Mesendoderm (in vitro differentiated cells): ENCODE results near the gene ARHGAP27.
A peak's percentile ranks its signal among the peaks of the same experiment; 100 is the strongest.
"Not testable (repeated sequence)": the region's sequence is repeated elsewhere in the genome, so short reads cannot be mapped to it uniquely, and the experiment has no call there.

Experiments used
- DNase-seq: peaks from one replicate; pipeline ENCODE4 v3.0.0; 2013
- H2AK5ac ChIP-seq: 2 replicates; pipeline ENCODE4 v1.6.1; 2013; ENCODE audit warnings: low read length, inconsistent platforms
- H2BK120ac ChIP-seq: 2 replicates; pipeline ENCODE4 v1.6.1; 2013; ENCODE audit warnings: low read depth, mild to moderate bottlenecking, low read length, moderate library complexity, mixed read lengths
- H2BK15ac ChIP-seq: replicated peaks from 2 replicates; pipeline ENCODE4 v1.6.1; 2013; ENCODE audit warnings: low read depth, mild to moderate bottlenecking, moderate library complexity
- H2BK5ac ChIP-seq: 2 replicates; pipeline ENCODE4 v1.6.1; 2013; ENCODE audit warnings: low read length, inconsistent platforms
- H3K18ac ChIP-seq: 2 replicates; pipeline ENCODE4 v1.6.1; 2013; ENCODE audit warnings: mild to moderate bottlenecking, low read length, mixed read lengths
- H3K23ac ChIP-seq: one replicate; pipeline ENCODE4 v1.6.1; 2013; ENCODE audit warnings: low read length
- H3K27ac ChIP-seq: 2 replicates; pipeline ENCODE4 v1.5.1; 2013; ENCODE audit warnings: low read depth, mild to moderate bottlenecking, inconsistent platforms, low read length, moderate library complexity
- H3K27me3 ChIP-seq: 2 replicates; pipeline ENCODE4 v1.6.1; 2013; ENCODE audit warnings: low read length, control low read depth, mild to moderate bottlenecking, inconsistent platforms; ENCODE audit not compliant: insufficient read depth, poor library complexity
- H3K36me3 ChIP-seq: 2 replicates; pipeline ENCODE4 v1.6.1; 2013; ENCODE audit warnings: low read length, inconsistent platforms; ENCODE audit not compliant: control insufficient read depth, insufficient read depth
- H3K4ac ChIP-seq: one replicate; pipeline ENCODE4 v1.6.1; 2013; ENCODE audit warnings: low read depth, mild to moderate bottlenecking, low read length, moderate library complexity
- H3K4me1 ChIP-seq: 2 replicates; pipeline ENCODE4 v1.6.1; 2013; ENCODE audit warnings: low read depth, low read length, inconsistent platforms; ENCODE audit not compliant: control insufficient read depth
- H3K4me2 ChIP-seq: 2 replicates; pipeline ENCODE4 v1.6.1; 2013; ENCODE audit warnings: low read length
- H3K4me3 ChIP-seq: 2 replicates; pipeline ENCODE4 v1.5.1; 2013; ENCODE audit warnings: mild to moderate bottlenecking, low read length
- H3K56ac ChIP-seq: one replicate; pipeline ENCODE4 v1.6.1; 2013; ENCODE audit warnings: low read length
- H3K79me1 ChIP-seq: 2 replicates; pipeline ENCODE4 v1.6.1; 2013; ENCODE audit warnings: low read length, inconsistent platforms
- H3K79me2 ChIP-seq: 2 replicates; pipeline ENCODE4 v1.6.1; 2013; ENCODE audit warnings: mild to moderate bottlenecking, low read length; ENCODE audit not compliant: control insufficient read depth, insufficient read depth
- H3K9ac ChIP-seq: 2 replicates; pipeline ENCODE4 v1.6.1; 2013; ENCODE audit warnings: low read length, inconsistent platforms
- H4K5ac ChIP-seq: one replicate; pipeline ENCODE4 v1.6.1; 2013; ENCODE audit warnings: low read length
- H4K8ac ChIP-seq: one replicate; pipeline ENCODE4 v1.6.1; 2013; ENCODE audit warnings: low read depth, mild to moderate bottlenecking, control low read depth, low read length, moderate library complexity
- WGBS: extraction: QIAGEN DNeasy Blood & Tissue Kit; methylation state at CpG from one replicate; pipeline ENCODE4 v1.1.7; 2013; ENCODE audit warnings: low lambda C conversion rate, missing lambda C conversion rate; ENCODE audit not compliant: insufficient coverage; ENCODE audit errors: extremely low coverage; 5-methylcytosine and 5-hydroxymethylcytosine counted together

ARHGAP27 gene

DNA sequence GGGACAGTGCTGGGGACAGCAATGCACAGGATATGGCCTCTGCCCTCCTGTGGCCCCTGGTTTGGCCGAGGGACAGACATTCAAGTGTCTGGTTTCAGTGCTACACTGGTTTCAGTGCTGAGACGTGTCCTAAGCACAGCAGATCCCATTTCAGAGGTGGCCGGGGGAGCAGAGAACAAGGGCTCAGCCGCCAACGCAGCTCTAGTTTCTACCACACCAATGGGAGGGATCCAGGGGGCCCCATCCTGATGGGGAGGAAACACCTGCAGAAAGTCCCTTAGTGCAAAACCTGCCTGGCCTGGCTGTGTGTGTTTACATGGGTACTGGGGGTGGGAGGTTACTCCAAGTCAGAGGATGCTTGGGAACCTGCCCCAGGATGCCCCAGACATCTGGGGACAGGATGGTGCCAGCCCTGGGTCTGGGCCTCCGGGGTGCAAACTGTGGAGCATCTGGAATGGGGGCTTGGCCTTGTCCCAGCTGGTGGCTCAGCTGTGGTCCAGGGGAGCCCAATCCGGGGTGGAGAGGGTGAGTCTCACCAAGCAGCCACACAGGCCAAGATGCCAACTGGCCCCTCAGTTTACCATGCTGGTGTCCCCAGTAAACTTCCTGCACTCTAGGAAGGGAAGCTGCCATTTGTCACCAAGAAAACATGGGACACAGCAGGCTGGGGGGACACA is 8.3 kb upstream of the ARHGAP27 start:
- H3K18ac ChIP-seq, H3K4me3 ChIP-seq, H3K79me2 ChIP-seq, H3K4me1 ChIP-seq, H3K4ac ChIP-seq, H3K27ac ChIP-seq, H2BK120ac ChIP-seq, H3K23ac ChIP-seq, H3K36me3 ChIP-seq, H4K8ac ChIP-seq, H2AK5ac ChIP-seq, H3K27me3 ChIP-seq, H2BK5ac ChIP-seq, H3K4me2 ChIP-seq, H4K5ac ChIP-seq, H3K9ac ChIP-seq, DNase-seq, H3K56ac ChIP-seq, H3K79me1 ChIP-seq, H2BK15ac ChIP-seq: not testable (repeated sequence)
- whole genome bisulfite sequencing: no CpG with 5 or more reads among the region's 7 CpGs

DNA sequence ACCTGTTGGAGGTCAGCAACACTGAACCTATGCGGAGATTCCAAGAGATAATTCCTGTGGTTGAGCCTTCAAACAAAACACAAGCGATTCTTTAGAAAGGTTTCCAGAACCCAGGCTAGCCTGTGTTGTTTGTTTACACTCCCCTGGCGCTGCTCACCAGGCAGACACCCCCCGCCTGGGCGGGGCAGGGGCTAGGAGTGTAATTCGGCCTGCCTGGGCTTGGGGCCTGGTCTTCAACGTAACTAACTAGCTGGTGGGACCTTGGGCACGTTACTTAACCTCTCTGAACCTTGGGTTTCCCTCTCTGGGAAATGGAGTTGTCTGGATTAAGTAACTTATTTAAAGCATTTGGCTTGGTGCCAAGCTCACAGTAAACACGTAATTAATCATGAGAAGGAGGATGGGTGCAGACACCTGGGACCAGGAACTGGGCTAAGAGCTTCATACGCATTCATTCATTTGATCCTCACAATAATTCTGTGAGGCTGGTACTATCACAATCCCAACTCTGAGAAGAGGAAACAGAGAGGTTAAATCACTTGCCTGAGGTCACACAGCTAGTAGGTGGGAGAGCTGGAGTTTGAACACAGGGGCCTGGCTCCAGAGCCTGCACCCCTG is 7.6 kb upstream of the ARHGAP27 start:
- DNase-seq: peak; percentile 77
- Histone ChIP-seq H3K27ac (no peak overlapping the region), H4K8ac (no peak overlapping the region)

DNA sequence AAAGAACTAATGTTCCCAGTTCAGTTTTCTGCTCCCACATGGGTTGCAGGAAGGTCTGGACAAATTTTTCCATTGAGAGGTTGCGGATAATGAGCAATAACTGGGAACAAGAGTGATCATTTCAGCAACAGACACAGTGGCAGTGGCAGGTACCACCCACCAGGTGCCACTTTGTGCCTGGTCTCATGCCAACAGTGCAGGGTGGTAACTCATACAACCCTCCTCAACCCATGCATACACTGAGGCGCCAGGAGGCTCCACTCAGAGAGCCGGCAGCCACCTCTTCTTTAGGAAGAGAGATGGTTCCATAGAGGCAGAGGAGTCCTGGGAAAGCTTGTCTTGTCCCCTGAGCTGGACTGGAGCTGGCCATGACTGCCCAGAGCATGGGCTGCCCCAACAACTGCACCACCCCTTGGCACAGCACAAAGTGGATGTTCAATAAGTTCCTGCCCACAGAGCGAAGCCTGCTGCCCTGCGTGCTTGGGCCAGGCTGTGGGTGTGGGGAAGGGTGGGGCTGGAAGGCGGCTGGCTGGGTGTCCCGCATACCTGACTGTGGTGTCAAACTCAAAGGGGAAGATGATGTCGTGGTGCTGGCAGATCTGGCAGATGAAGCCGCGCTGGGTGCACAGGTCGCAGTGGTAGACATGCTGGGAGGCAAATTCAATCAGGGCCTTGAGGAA is 6.4 kb upstream of the ARHGAP27 start:
- Histone ChIP-seq H3K56ac (no peak overlapping the region), H3K4me3 (no peak overlapping the region), H3K4ac (no peak overlapping the region), H2BK5ac (no peak overlapping the region), H3K23ac (no peak overlapping the region), H2BK15ac (no peak overlapping the region), H2BK120ac (no peak overlapping the region), H4K8ac (no peak overlapping the region), H2AK5ac (no peak overlapping the region), H3K4me1 (no peaks in the 10 kb centered on the region), H4K5ac (no peak overlapping the region), H3K36me3 (no peaks in the 10 kb centered on the region), H3K79me2 (no peaks in the 10 kb centered on the region), H3K9ac (no peak overlapping the region), H3K18ac (no peak overlapping the region), H3K27ac (no peak overlapping the region), H3K27me3 (no peaks in the 10 kb centered on the region), H3K4me2 (no peak overlapping the region), H3K79me1 (no peaks in the 10 kb centered on the region)
- DNase-seq: no peak
- no CpG with 5 or more reads among the region's 11 CpGs for WGBS

More for the DNA sequence above, 7.6 kb upstream of the ARHGAP27 start:
- Histone ChIP-seq H3K4me3 (no peak overlapping the region), H2BK15ac (no peak overlapping the region), H3K9ac (no peak overlapping the region), H3K4ac (no peak overlapping the region), H2AK5ac (no peak overlapping the region), H2BK120ac (no peak overlapping the region), H2BK5ac (no peak overlapping the region), H3K4me2 (no peak overlapping the region), H3K56ac (no peak overlapping the region), H3K18ac (no peak overlapping the region), H3K4me1 (no peaks in the 10 kb centered on the region), H3K27me3 (no peaks in the 10 kb centered on the region), H4K5ac (no peak overlapping the region), H3K36me3 (no peaks in the 10 kb centered on the region), H3K23ac (no peak overlapping the region), H3K79me2 (no peaks in the 10 kb centered on the region), H3K79me1 (no peaks in the 10 kb centered on the region)
- WGBS: no CpG with 5 or more reads among the region's 10 CpGs

DNA sequence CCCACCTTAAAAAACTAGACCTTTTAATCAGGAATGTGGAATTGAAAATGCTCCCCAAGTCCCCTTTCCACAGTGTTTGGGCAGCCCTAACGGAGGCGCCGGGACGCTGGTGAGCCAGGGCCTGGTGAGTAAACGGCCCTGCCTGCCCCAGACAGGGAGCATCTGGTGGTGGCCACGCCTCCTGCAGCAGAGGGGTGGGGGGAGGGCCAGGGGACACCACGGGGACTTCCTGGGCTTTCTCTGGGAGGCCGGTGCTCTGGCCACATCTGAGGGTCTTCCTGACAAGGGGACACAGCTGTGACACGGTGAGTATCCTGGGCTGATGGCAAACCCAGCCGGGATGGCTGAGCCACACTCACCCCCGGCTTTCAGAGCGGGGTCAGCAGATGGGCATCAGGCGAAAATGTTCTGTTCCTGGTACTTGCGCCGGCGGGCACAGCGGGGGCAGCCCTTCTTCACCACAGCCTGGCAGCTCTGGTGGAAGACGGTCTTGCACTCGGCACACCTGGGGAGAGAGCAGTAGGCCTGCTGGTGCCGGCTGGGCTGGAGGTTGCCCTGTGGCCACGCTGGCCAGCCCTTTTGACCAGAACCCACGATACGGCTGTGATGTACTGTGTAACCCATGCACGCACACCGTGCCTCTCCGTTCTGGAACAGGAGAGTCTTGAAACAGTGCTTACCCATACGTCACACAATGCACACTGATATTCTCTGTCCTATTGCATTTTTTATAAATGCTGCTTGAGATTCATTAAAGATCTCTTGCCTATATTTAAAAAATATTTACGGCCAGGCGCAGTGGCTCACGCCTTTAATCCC is 5.0 kb upstream of the ARHGAP27 start:
- no peak for DNase-seq
- Histone ChIP-seq H2BK5ac (no peak overlapping the region), H3K4me3 (no peak overlapping the region), H3K4ac (no peak overlapping the region), H3K79me2 (no peaks in the 10 kb centered on the region), H2BK15ac (no peak overlapping the region), H3K9ac (no peak overlapping the region), H2BK120ac (no peak overlapping the region), H3K36me3 (no peaks in the 10 kb centered on the region), H3K18ac (no peak overlapping the region), H3K79me1 (no peaks in the 10 kb centered on the region), H3K4me1 (no peaks in the 10 kb centered on the region), H3K27me3 (no peaks in the 10 kb centered on the region), H3K56ac (peak overlapping the region; percentile 15), H2AK5ac (no peak overlapping the region), H3K4me2 (no peak overlapping the region), H3K23ac (no peak overlapping the region), H4K8ac (no peak overlapping the region), H4K5ac (no peak overlapping the region), H3K27ac (no peak overlapping the region)
- WGBS: no CpG with 5 or more reads among the region's 30 CpGs

DNA sequence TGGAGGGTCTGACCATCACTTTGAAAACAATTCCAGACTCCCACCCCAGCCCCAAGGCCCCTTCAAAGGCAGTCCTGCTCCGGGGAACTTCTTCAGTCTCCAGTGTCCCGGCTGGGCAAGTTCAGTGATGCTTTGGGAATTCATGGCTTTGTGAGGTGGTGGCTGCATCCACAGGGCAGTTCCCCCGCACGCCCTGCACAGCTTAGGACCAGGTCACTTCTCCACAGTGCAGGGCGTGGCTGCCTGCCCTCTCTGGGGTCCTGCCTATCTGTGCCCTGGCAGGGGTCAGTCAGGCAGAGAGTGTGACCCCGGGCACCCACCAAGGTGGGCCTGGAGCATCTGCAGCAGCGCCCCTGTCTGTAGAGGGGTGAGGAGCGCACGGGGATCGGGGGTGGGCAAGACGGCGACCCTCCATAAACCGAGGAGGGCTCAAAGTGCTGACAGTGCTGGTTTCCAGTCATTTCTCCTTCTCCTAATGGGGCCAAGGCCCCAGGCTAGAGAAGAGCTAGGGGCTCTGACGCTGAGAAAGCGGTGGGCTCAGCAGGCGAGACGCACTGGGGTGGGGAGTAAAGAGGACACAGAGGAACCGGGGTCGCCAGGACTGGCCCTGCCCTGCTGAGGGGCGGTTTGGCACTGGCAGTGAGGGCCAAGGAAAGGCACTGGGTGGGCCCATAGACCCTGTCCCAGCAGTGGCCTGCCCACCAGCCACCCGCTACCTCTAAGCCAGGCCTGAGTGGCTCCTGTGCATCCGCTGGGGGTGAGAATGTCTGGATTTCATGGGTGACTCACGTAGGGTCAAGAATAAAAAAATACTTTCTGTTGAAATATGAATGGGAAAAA is 4.2 kb upstream of the ARHGAP27 start:
- no peak overlapping the region for H3K4ac ChIP-seq
- WGBS: no CpG with 5 or more reads among the region's 23 CpGs

More for the DNA sequence above, 4.2 kb upstream of the ARHGAP27 start:
- Histone ChIP-seq H3K4me3 (no peak overlapping the region), H3K4me1 (no peaks in the 10 kb centered on the region), H4K8ac (no peak overlapping the region), H3K18ac (no peak overlapping the region), H3K56ac (no peak overlapping the region), H2BK5ac (no peak overlapping the region), H3K27me3 (no peaks in the 10 kb centered on the region), H2BK15ac (no peak overlapping the region), H3K36me3 (no peaks in the 10 kb centered on the region), H3K4me2 (no peak overlapping the region), H4K5ac (no peak overlapping the region), H3K79me2 (no peaks in the 10 kb centered on the region), H3K27ac (no peak overlapping the region), H3K79me1 (no peaks in the 10 kb centered on the region), H2AK5ac (no peak overlapping the region), H3K23ac (no peak overlapping the region), H3K9ac (peak overlapping the region; percentile 13), H2BK120ac (no peak overlapping the region)
- DNase-seq: no peak
